Body of pancreas (tissue), 4 donors: ENCODE data around the gene EDARADD.

Experiments
- CTCF ChIP-seq, 7 experiments: fragments of 450-650 bp in 4 of 7; fragments of 200-600 bp in 3 of 7; sonication (generic) in 3 of 7; IDR thresholded peaks; one replicate each; pipeline ENCODE4 v1.5.1; 2016 to 2019; ENCODE audit warnings: antibody characterized with exemption in 7 of 7
- POLR2A ChIP-seq, 3 donors: fragments of 450-650 bp; IDR thresholded peaks; one replicate each; pipeline ENCODE4 v1.6.1; 2016; ENCODE audit warnings: antibody characterized with exemption in 3 of 3, mild to moderate bottlenecking in 2 of 3

- TF ChIP-seq CTCF (IDR thresholded peaks at IDR 0.05) (no peak), POLR2A (IDR thresholded peaks at IDR 0.05) (no peak)
Observed at GRCh38 chr1:236532850-236533249, 138.8 kb downstream of the EDARADD start.
